Measurements from ENCODE around the gene AKAP8L.

The AKAP8L gene

DNA sequence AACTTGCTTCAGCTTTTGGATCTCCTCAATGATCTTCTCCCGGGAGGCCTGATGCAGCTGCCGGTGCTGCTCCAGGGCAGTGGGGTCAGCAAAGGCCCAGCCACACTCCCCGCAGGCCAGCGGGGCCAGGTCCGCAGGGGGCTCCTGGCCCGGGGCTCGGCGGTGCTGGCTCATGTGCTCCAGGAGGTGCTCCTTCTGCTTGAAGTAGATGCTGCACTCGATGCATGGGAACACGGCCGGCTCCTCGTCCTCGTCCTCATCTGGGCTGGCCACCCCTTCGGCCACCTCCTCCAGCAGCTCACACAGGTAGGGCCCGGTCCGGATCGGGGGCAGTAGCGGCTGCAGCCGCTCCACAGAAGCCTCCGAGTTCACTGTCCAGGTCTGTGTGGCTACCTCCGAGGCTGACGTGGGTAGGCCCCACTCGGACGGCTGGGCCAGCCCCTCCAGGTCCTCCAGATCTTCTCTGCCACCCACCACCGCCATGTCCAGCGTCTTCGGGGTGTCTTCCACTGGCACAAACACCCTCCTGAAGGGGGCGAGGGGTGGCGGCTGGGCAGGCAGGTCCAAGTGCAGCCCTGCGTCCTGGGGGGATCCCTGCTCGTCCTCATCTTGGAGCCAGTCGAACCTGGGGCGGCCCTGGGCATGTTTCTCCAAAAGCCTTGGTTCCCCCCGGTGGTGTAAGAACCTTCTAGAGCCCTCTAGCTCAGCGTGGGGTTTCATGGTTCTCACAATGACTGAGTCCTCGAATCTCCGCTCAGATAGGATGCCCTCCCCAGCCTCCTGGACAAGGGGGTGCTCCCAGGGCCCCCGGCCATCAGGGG is 21.2 kb upstream of the AKAP8L start:
- no peak overlapping the region for H3K4me3 ChIP-seq (ENCODE audit: low read depth, low read length)
- no peak for DNase-seq (ENCODE audit: low read depth)
- TF ChIP-seq, protein P1, sequence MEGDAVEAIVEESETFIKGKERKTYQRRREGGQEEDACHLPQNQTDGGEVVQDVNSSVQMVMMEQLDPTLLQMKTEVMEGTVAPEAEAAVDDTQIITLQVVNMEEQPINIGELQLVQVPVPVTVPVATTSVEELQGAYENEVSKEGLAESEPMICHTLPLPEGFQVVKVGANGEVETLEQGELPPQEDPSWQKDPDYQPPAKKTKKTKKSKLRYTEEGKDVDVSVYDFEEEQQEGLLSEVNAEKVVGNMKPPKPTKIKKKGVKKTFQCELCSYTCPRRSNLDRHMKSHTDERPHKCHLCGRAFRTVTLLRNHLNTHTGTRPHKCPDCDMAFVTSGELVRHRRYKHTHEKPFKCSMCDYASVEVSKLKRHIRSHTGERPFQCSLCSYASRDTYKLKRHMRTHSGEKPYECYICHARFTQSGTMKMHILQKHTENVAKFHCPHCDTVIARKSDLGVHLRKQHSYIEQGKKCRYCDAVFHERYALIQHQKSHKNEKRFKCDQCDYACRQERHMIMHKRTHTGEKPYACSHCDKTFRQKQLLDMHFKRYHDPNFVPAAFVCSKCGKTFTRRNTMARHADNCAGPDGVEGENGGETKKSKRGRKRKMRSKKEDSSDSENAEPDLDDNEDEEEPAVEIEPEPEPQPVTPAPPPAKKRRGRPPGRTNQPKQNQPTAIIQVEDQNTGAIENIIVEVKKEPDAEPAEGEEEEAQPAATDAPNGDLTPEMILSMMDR (IDR thresholded peaks at IDR 0.05; ENCODE audit: low read depth, low read length): no peak
- TF ChIP-seq MYC (IDR thresholded peaks at IDR 0.05; ENCODE audit: low read depth, low read length) (no peak), POLR2A (IDR thresholded peaks at IDR 0.05; ENCODE audit: extremely low read depth, insufficient read length) (no peak), MAX (IDR thresholded peaks at IDR 0.05; ENCODE audit: low read depth, low read length) (no peak)

DNA sequence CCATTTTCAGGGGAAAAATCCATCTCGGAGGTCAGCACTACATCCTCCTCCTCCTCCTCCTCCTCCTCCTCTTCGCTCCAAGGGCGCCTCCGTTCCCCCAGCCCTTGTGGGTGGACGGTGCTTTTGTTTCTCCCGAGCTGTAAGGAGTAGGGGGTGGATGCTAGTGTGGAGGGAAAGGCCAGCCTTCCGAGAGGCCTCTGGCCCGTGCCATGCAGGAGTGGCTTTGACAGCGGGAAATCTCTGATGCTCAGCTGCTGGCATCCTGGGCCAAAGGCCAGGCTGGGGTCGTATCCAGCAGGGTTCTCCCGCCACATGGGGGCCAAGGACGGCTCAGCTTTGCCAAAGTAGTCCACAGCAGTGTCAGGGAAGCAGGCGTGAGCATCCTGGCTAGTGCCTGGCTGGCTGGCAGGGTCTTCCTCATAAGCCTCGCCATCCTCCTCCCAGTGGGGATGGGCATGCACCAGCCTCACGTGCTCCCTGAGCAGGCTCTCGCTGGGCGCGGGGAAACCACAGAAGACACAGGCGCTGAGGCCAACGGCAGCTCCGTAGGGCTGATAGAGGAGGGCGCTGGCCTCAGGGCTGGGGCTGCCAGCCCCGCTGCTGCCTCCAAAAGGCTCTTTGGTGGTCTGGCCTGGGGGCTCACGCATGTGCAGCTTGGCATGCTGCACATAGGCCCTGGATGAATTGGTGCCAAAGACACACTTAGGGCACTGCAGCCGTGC is 20.5 kb upstream of the AKAP8L start:
- DNase-seq (ENCODE audit: low read depth): no peak
- TF ChIP-seq MAX (IDR thresholded peaks at IDR 0.05; ENCODE audit: low read depth, low read length): no peak
- no peak for TF ChIP-seq MYC (IDR thresholded peaks at IDR 0.05; ENCODE audit: low read depth, low read length)
- no peak for TF ChIP-seq POLR2A (IDR thresholded peaks at IDR 0.05; ENCODE audit: extremely low read depth, insufficient read length)
- TF ChIP-seq, protein P1 (IDR thresholded peaks at IDR 0.05; ENCODE audit: low read depth, low read length): no peak
- no peak overlapping the region for H3K4me3 ChIP-seq (ENCODE audit: low read depth, low read length)

GRCh38 chr19:15438577-15438976 is 19.8 kb upstream of the AKAP8L start:
- no peak for TF ChIP-seq MYC (IDR thresholded peaks at IDR 0.05; ENCODE audit: low read depth, low read length)
- TF ChIP-seq POLR2A (IDR thresholded peaks at IDR 0.05; ENCODE audit: extremely low read depth, insufficient read length): no peak
- no peak for TF ChIP-seq MAX (IDR thresholded peaks at IDR 0.05; ENCODE audit: low read depth, low read length)
- TF ChIP-seq, protein P1 (IDR thresholded peaks at IDR 0.05; ENCODE audit: low read depth, low read length): no peak
- no peak for DNase-seq (ENCODE audit: low read depth)
- H3K4me3 ChIP-seq (ENCODE audit: low read depth, low read length): no peak overlapping the region

GRCh38 chr19:15438124-15438496 is 19.3 kb upstream of the AKAP8L start:
- H3K4me3 ChIP-seq (ENCODE audit: low read depth, low read length): no peak overlapping the region
- DNase-seq (ENCODE audit: low read depth): no peak
- TF ChIP-seq MYC (IDR thresholded peaks at IDR 0.05; ENCODE audit: low read depth, low read length) (no peak), MAX (IDR thresholded peaks at IDR 0.05; ENCODE audit: low read depth, low read length) (no peak), POLR2A (IDR thresholded peaks at IDR 0.05; ENCODE audit: extremely low read depth, insufficient read length) (no peak)
- TF ChIP-seq, protein P1 (IDR thresholded peaks at IDR 0.05; ENCODE audit: low read depth, low read length): no peak

DNA sequence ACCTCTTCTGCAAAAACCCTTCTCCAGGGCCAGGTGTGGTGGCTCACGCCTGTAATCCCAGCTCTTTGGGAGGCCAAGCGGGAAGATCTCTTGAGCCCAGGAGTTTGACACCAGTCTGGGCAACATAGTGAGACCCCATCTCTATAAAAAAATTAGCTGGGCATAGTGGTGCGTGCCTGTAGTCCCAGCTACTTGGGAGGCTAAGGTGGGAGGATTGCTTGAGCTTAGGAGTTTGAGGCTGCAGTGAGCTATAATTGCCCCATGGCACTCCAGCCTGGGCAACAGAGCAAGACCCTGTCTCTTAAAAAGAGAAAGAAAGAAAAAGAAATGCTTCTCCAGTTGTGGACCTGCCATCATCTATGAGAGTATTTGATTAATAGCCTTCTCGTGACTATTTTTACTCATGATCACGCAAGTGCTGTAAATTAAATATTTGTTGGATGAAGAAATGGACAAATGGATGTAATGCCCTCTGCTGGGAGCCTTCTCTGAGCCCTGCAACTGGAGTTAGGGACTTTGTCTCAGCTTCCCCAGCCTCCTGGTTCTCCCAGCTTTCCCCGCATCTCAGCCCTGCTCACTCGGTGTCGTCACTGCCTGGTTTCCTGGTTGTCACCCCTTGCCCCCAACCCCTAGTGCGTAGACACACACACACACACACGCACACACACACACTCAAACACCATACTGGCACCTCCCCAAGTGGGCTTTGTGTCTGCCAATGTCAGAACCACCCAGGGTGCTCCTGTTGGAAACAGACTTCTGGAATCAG is 18.8 kb upstream of the AKAP8L start:
- DNase-seq (ENCODE audit: low read depth): no peak
- H3K4me3 ChIP-seq (ENCODE audit: low read depth, low read length): no peak overlapping the region
- TF ChIP-seq, protein P1 (IDR thresholded peaks at IDR 0.05; ENCODE audit: low read depth, low read length): no peak
- TF ChIP-seq MYC (IDR thresholded peaks at IDR 0.05; ENCODE audit: low read depth, low read length) (no peak), POLR2A (IDR thresholded peaks at IDR 0.05; ENCODE audit: extremely low read depth, insufficient read length) (no peak), MAX (IDR thresholded peaks at IDR 0.05; ENCODE audit: low read depth, low read length) (no peak)

Measured in NB4 (cell line).